ENCODE data around the gene SLC30A7.

The SLC30A7 gene

DNA sequence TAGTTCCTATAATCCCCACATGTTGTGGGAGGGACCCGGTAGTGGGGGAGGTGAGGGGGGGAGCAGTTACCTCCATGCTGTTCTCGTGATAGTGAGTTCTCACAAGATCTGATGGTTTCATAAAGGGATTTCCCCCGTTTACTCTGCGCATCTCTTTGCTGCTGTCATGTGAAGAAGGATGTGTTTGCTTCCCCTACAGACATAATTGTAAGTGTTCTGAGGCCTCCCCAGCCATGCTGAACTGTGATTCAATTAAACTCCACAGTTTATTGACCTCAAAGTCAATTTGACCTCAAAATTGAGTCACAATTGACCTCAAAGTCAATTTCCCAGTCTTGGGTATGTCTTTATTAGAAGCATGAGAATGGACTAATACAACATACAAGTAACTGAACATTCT, 110.0 kb downstream of the SLC30A7 start:
- H3K27ac Mint-ChIP-seq: no peak overlapping the region
- TF ChIP-seq, protein P1, sequence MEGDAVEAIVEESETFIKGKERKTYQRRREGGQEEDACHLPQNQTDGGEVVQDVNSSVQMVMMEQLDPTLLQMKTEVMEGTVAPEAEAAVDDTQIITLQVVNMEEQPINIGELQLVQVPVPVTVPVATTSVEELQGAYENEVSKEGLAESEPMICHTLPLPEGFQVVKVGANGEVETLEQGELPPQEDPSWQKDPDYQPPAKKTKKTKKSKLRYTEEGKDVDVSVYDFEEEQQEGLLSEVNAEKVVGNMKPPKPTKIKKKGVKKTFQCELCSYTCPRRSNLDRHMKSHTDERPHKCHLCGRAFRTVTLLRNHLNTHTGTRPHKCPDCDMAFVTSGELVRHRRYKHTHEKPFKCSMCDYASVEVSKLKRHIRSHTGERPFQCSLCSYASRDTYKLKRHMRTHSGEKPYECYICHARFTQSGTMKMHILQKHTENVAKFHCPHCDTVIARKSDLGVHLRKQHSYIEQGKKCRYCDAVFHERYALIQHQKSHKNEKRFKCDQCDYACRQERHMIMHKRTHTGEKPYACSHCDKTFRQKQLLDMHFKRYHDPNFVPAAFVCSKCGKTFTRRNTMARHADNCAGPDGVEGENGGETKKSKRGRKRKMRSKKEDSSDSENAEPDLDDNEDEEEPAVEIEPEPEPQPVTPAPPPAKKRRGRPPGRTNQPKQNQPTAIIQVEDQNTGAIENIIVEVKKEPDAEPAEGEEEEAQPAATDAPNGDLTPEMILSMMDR (IDR thresholded peaks at IDR 0.05; ENCODE audit: unreplicated experiment in 3 of 3): no peak
- no peaks in the 10 kb centered on the region for H3K4me1 Mint-ChIP-seq
- H3K4me3 Mint-ChIP-seq: no peak overlapping the region
- H3K27me3 Mint-ChIP-seq (ENCODE audit: low read depth): no peaks in the 10 kb centered on the region
- H3K9me3 Mint-ChIP-seq: no peaks in the 10 kb centered on the region
- peaks cover 32% of the 10 kb centered on the region for H3K36me3 Mint-ChIP-seq (ENCODE audit: low read depth)

DNA sequence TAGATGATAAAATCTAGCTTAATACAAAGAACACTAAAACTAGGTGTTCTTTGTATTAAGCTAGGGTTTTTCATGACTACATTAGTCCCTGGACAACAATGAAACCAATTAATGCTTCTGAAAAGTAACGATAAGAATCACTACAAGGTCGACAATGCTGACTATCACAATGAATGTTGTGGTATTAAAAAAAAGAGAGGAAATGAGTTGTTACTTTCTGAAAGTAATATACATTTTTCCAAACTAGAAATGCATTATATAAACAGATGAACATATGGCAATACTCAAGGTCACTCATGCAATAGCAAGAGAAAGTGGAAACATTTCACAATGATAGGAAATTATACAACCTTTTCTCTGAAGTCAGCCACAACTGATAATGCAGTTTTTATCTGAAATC, 110.7 kb downstream of the SLC30A7 start:
- Mint-ChIP-seq H3K27me3 (ENCODE audit: low read depth) (no peaks in the 10 kb centered on the region), H3K4me1 (no peaks in the 10 kb centered on the region), H3K27ac (no peak overlapping the region), H3K4me3 (no peak overlapping the region), H3K9me3 (no peaks in the 10 kb centered on the region), H3K36me3 (ENCODE audit: low read depth) (peaks cover 28% of the 10 kb centered on the region)
- TF ChIP-seq, protein P1 (IDR thresholded peaks at IDR 0.05; ENCODE audit: unreplicated experiment in 3 of 3): no peak

DNA sequence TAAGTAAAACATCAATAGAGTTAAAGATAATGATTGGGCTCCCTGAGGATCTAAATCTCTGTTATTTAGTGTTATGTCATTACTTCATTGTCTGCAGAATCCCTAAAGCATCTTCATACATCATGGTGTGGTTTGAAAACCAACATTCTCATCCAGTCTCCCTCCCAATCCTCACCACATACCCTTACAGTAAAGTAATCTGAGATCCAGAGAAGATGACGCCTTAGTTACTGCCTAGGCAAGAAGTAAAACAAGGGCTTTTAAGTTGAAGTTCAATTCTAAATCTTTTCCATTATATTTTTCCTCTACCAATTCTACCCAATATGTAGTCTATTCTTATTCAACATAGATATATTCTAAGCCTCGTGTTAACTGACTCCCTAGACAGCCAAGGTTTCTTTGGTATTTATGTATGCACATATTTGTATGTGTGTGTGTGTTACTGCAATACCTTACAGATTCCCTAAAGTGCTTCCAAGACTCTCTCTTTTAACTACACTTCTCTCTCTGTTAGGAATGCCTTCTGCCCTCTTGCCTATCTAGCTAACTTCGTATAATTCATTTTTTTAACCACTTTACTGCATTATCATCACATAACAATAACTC, 112.4 kb downstream of the SLC30A7 start:
- H3K4me1 Mint-ChIP-seq: no peaks in the 10 kb centered on the region
- H3K4me3 Mint-ChIP-seq: no peak overlapping the region
- no peaks in the 10 kb centered on the region for H3K27me3 Mint-ChIP-seq (ENCODE audit: low read depth)
- H3K9me3 Mint-ChIP-seq: no peaks in the 10 kb centered on the region
- H3K27ac Mint-ChIP-seq: no peak overlapping the region
- peaks cover 32% of the 10 kb centered on the region for H3K36me3 Mint-ChIP-seq (ENCODE audit: low read depth)
- TF ChIP-seq, protein P1 (IDR thresholded peaks at IDR 0.05; ENCODE audit: unreplicated experiment in 3 of 3): no peak

DNA sequence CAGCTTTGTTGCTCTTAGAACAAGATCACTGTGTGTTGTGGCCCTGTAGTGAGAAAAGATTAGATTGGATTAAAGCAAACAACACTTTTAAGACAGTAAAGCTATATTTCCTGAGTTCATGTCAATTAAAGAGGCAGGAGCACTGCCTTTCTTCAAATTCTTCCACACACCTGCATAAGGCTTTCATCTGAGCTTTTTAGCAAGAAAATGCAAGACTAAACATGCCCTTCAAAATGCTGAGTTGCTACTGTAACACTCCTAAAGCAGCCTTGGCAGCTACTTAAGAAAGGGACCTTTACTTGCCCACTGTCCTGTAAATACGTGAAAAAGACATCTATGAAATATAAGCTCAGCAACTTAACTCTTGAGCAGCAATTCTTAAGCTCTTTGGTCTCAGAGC, 117.9 kb downstream of the SLC30A7 start:
- H3K9me3 Mint-ChIP-seq: no peaks in the 10 kb centered on the region
- no peaks in the 10 kb centered on the region for H3K27me3 Mint-ChIP-seq (ENCODE audit: low read depth)
- no peak overlapping the region for H3K4me3 Mint-ChIP-seq
- no peaks in the 10 kb centered on the region for H3K4me1 Mint-ChIP-seq
- H3K27ac Mint-ChIP-seq: no peak overlapping the region
- H3K36me3 Mint-ChIP-seq (ENCODE audit: low read depth): peaks cover 42% of the 10 kb centered on the region
- TF ChIP-seq, protein P1 (IDR thresholded peaks at IDR 0.05; ENCODE audit: unreplicated experiment in 3 of 3): no peak

DNA sequence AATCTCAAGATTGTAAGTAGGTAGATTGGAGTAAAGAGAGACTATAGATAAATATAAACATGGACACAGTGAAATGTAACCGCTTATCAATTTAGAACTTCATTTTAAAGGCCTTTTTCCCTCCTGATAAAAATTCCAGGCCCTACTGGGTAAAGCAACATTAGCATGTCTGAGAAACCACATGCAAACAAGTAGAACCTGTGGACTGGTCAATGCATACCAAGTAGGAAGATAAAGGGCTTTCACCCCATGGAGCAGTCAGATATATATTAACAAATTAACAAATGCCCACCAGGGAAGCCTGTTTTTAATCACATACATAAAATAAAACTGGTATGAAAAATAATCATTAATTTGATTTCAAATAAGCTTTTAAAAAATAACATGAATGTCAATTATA, 121.6 kb downstream of the SLC30A7 start:
- TF ChIP-seq, protein P1 (IDR thresholded peaks at IDR 0.05; ENCODE audit: unreplicated experiment in 3 of 3): no peak
- H3K27ac Mint-ChIP-seq: no peak overlapping the region
- H3K9me3 Mint-ChIP-seq: no peaks in the 10 kb centered on the region
- H3K36me3 Mint-ChIP-seq (ENCODE audit: low read depth): peaks cover 43% of the 10 kb centered on the region
- no peaks in the 10 kb centered on the region for H3K27me3 Mint-ChIP-seq (ENCODE audit: low read depth)
- H3K4me1 Mint-ChIP-seq: no peaks in the 10 kb centered on the region
- no peak overlapping the region for H3K4me3 Mint-ChIP-seq

DNA sequence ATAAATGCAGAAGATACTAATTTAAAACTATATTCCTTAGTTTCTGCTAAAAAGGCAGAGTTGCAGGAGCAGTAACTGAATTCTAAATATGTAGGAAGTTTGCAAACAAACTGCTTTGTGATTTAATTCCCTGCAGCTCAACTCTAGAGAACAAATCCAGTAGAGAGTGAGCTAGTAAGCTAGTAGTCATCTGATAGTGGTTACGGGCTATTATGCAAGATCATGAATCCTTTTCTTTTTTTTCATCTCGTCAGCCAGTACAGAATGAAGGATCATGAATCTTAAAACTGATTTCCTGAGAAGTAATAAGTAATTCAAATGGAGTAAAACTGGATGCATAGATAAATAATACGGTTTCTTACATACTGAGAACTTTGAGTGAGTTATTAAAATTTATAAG, 126.4 kb downstream of the SLC30A7 start:
- Mint-ChIP-seq H3K27me3 (ENCODE audit: low read depth) (no peaks in the 10 kb centered on the region), H3K27ac (no peak overlapping the region), H3K36me3 (ENCODE audit: low read depth) (peaks cover 28% of the 10 kb centered on the region), H3K4me1 (peaks cover 11% of the 10 kb centered on the region), H3K9me3 (no peaks in the 10 kb centered on the region), H3K4me3 (peak overlapping the region in 1 of 3 experiments; percentile 6)
- TF ChIP-seq, protein P1 (IDR thresholded peaks at IDR 0.05; ENCODE audit: unreplicated experiment in 3 of 3): no peak

Data from nephron (organoid).